IMR-90 (cell line): Measurements from ENCODE around the gene ZC2HC1B. TPM values are rescaled to one million over a fixed set of nuclear protein-coding genes. Genes with fewer than 3 reads are reported as not detected.

Experiments
- ATAC-seq: fragments of 200-7000 bp; cut with Tn5 transposase; 2 replicates; pipeline ENCODE4 v1.9.1; 2020; ENCODE audit warnings: low read depth, mild to moderate bottlenecking, moderate library complexity
- BruUV-seq: library from RNA; stranded (reverse); fragments of 400-500 nt; replicated peaks from 2 replicates; lab custom pipeline; 2021; lab: Mats Ljungman, UMichigan
- CTCF ChIA-PET: fragments of 300-600 bp; formaldehyde crosslinking; extraction: SDS; loops from one replicate; lab custom pipeline; 2021; ENCODE audit warnings: antibody characterized with exemption; lab: Yijun Ruan, JAX
- POLR2A ChIA-PET: fragments of 300-600 bp; sonication (Branson Sonifier 250); formaldehyde crosslinking; loops from one replicate; lab custom pipeline; 2022; ENCODE audit warnings: antibody characterized with exemption; ENCODE audit not compliant: unreplicated experiment; lab: Charles Lee
- DNase-seq: peaks from one replicate; pipeline ENCODE4 v3.0.0; 2013
- H2AFZ ChIP-seq: replicated peaks from 2 replicates; pipeline ENCODE3; 2013; ENCODE audit warnings: low read length, mild to moderate bottlenecking; ENCODE audit not compliant: poor library complexity
- H2AK5ac ChIP-seq: 2 replicates; pipeline ENCODE4 v1.6.1; 2013; ENCODE audit warnings: low read depth, low read length, inconsistent platforms
- H2AK9ac ChIP-seq: replicated peaks from 2 replicates; pipeline ENCODE3; 2013; ENCODE audit warnings: mild to moderate bottlenecking, low read depth, low read length, moderate library complexity; ENCODE audit not compliant: poor library complexity
- H2BK120ac ChIP-seq: 2 replicates; pipeline ENCODE4 v1.6.1; 2013; ENCODE audit warnings: low read depth, low read length, inconsistent platforms
- H2BK15ac ChIP-seq: 3 replicates; pipeline ENCODE4 v1.6.1; 2013; ENCODE audit warnings: low read depth, low read length, inconsistent platforms
- H2BK20ac ChIP-seq: 2 replicates; pipeline ENCODE4 v1.6.1; 2013; ENCODE audit warnings: low read depth, mild to moderate bottlenecking, inconsistent platforms, low read length, moderate library complexity
- H2BK5ac ChIP-seq: 2 replicates; pipeline ENCODE4 v1.6.1; 2013; ENCODE audit warnings: mild to moderate bottlenecking, low read depth, low read length, inconsistent platforms; ENCODE audit not compliant: poor library complexity, severe bottlenecking
- H3K14ac ChIP-seq: replicated peaks from 2 replicates; pipeline ENCODE4 v1.6.1; 2013; ENCODE audit warnings: low read depth, low read length, inconsistent platforms
- H3K18ac ChIP-seq: 2 replicates; pipeline ENCODE4 v1.6.1; 2013; ENCODE audit warnings: low read depth, low read length, control low read depth
- H3K23ac ChIP-seq: 2 replicates; pipeline ENCODE4 v1.6.1; 2013; ENCODE audit warnings: low read depth, low read length, inconsistent platforms
- H3K27ac ChIP-seq: 2 replicates; pipeline ENCODE4 v1.5.1; 2013; ENCODE audit warnings: mild to moderate bottlenecking, control low read depth, low read length; ENCODE audit not compliant: insufficient read depth
- H3K27me3 ChIP-seq: 2 replicates; pipeline ENCODE4 v1.6.1; 2013; ENCODE audit warnings: low read length; ENCODE audit not compliant: control insufficient read depth, insufficient read depth
- H3K36me3 ChIP-seq: 2 replicates; pipeline ENCODE4 v1.6.1; 2013; ENCODE audit warnings: low read length, mixed read lengths; ENCODE audit not compliant: control insufficient read depth, insufficient read depth
- H3K4ac ChIP-seq: 2 replicates; pipeline ENCODE4 v1.6.1; 2013; ENCODE audit warnings: low read depth, low read length, inconsistent platforms
- H3K4me1 ChIP-seq: 2 replicates; pipeline ENCODE4 v1.6.1; 2013; ENCODE audit warnings: low read length, mixed read lengths; ENCODE audit not compliant: control insufficient read depth, insufficient read depth
- H3K4me2 ChIP-seq: 2 replicates; pipeline ENCODE4 v1.6.1; 2013; ENCODE audit warnings: low read depth, mild to moderate bottlenecking, control low read depth, low read length, moderate library complexity
- H3K4me3 ChIP-seq: 2 replicates; pipeline ENCODE4 v1.5.1; 2013; ENCODE audit warnings: low read depth, mild to moderate bottlenecking, control low read depth, low read length, moderate library complexity; ENCODE audit not compliant: insufficient read depth
- H3K56ac ChIP-seq: 2 replicates; pipeline ENCODE4 v1.6.1; 2013; ENCODE audit warnings: low read length, inconsistent platforms; ENCODE audit not compliant: insufficient read depth; ENCODE audit errors: extremely low read depth
- H3K79me1 ChIP-seq, 2 experiments: 2 replicates each; pipeline ENCODE4 v1.6.1; 2013; ENCODE audit warnings: low read length in 2 of 2, inconsistent platforms in 1 of 2, low read depth in 1 of 2
- H3K9ac ChIP-seq: 2 replicates; pipeline ENCODE4 v1.6.1; 2013; ENCODE audit warnings: low read depth, low read length, control low read depth
- H3K9me1 ChIP-seq: 2 replicates; pipeline ENCODE4 v1.6.1; 2013; ENCODE audit warnings: low read length, inconsistent platforms; ENCODE audit not compliant: insufficient read depth
- H3K9me3 ChIP-seq: 2 replicates; pipeline ENCODE4 v1.6.1; 2013; ENCODE audit warnings: low read length; ENCODE audit not compliant: control insufficient read depth, insufficient read depth
- H4K20me1 ChIP-seq: 2 replicates; pipeline ENCODE4 v1.6.1; 2013; ENCODE audit warnings: low read length, inconsistent platforms; ENCODE audit not compliant: insufficient read depth
- H4K5ac ChIP-seq: 2 replicates; pipeline ENCODE4 v1.6.1; 2013; ENCODE audit warnings: mild to moderate bottlenecking, low read depth, low read length, control low read depth
- H4K8ac ChIP-seq, 2 experiments: 2 replicates each; pipeline ENCODE4 v1.6.1; 2013; ENCODE audit warnings: low read depth in 2 of 2, low read length in 2 of 2, control low read depth in 1 of 2, inconsistent platforms in 1 of 2
- H4K91ac ChIP-seq: 2 replicates; pipeline ENCODE4 v1.6.1; 2013; ENCODE audit warnings: low read depth, low read length, inconsistent platforms; ENCODE audit not compliant: insufficient read depth
- BHLHE40 ChIP-seq: fragments of 150-350 bp; IDR thresholded peaks from 2 replicates; pipeline ENCODE4 v1.6.1; 2016; ENCODE audit warnings: mild to moderate bottlenecking, low read depth, low read length
- CEBPB ChIP-seq: IDR thresholded peaks from 2 replicates; pipeline ENCODE4 v1.6.1; 2012; ENCODE audit warnings: low read depth, low read length, improper control_type of control experiment
- CHD1 ChIP-seq: IDR thresholded peaks from 2 replicates; pipeline ENCODE4 v1.6.1; 2012; ENCODE audit warnings: low read depth, low read length, improper control_type of control experiment
- FOS ChIP-seq: fragments of 150-350 bp; IDR thresholded peaks from 2 replicates; pipeline ENCODE4 v1.6.1; 2016; ENCODE audit warnings: low read depth, low read length
- MAFK ChIP-seq: IDR thresholded peaks from 2 replicates; pipeline ENCODE4 v1.6.1; 2012; ENCODE audit warnings: low read depth, low read length, improper control_type of control experiment
- MAZ ChIP-seq: IDR thresholded peaks from 2 replicates; pipeline ENCODE4 v1.6.1; 2012; ENCODE audit warnings: low read depth, mild to moderate bottlenecking, low read length, improper control_type of control experiment, moderate library complexity, borderline replicate concordance
- MXI1 ChIP-seq: IDR thresholded peaks from 2 replicates; pipeline ENCODE4 v1.6.1; 2012; ENCODE audit warnings: low read depth, mild to moderate bottlenecking, low read length, moderate library complexity, borderline replicate concordance
- NFE2L2 ChIP-seq: fragments of 150-350 bp; IDR thresholded peaks from 2 replicates; pipeline ENCODE4 v1.6.1; 2016; ENCODE audit warnings: low read depth, mild to moderate bottlenecking, low read length
- POLR2A ChIP-seq: IDR thresholded peaks from 2 replicates; pipeline ENCODE4 v1.6.1; 2012; ENCODE audit warnings: mild to moderate bottlenecking, low read depth, low read length
- RAD21 ChIP-seq: IDR thresholded peaks from 2 replicates; pipeline ENCODE4 v1.6.1; 2012; ENCODE audit warnings: low read length, improper control_type of control experiment
- RCOR1 ChIP-seq: IDR thresholded peaks from 2 replicates; pipeline ENCODE4 v1.6.1; 2012; ENCODE audit warnings: mild to moderate bottlenecking, low read length, improper control_type of control experiment; ENCODE audit not compliant: insufficient replicate concordance
- RFX5 ChIP-seq: IDR thresholded peaks from 2 replicates; pipeline ENCODE4 v1.8.0; 2012; ENCODE audit warnings: low read depth, mild to moderate bottlenecking, low read length, moderate library complexity
- SMC3 ChIP-seq: fragments of 150-350 bp; IDR thresholded peaks from 2 replicates; pipeline ENCODE4 v1.6.1; 2016; ENCODE audit warnings: low read depth, mild to moderate bottlenecking, antibody characterized with exemption, low read length, moderate library complexity
- WGBS, 2 experiments: methylation state at CpG; one replicate each; pipeline versions ENCODE4 v1.1.5 to v1.1.7; 2013; ENCODE audit warnings: missing lambda C conversion rate in 2 of 2; ENCODE audit not compliant: insufficient read length in 1 of 2; ENCODE audit errors: extremely low coverage in 2 of 2; 5-methylcytosine and 5-hydroxymethylcytosine counted together
- dilution Hi-C: fragments of 300-500 bp; cut with HindIII; formaldehyde crosslinking; loops from one replicate; pipeline ENCODE4 v1.14.3; 2018; ENCODE audit warnings: low sequenced_read_pairs; ENCODE audit not compliant: unreplicated experiment
- in situ Hi-C: fragments of 300-500 bp; cut with MboI; formaldehyde crosslinking; loops from 3 replicates; pipeline ENCODE4 v1.14.3; 2019; ENCODE audit warnings: low sequenced_read_pairs, inconsistent platforms, mixed read lengths
- intact Hi-C: fragments of 100-400 bp; cut with micrococcal nuclease; formaldehyde crosslinking; loops from 2 replicates; pipeline ENCODE4 v1.10.0; 2022
- polyA plus RNA-seq, 3 experiments: library from polyadenylated mRNA; depleted of rRNA; stranded (reverse); fragments of >200 nt; gene quantifications; 2 replicates each; pipeline ENCODE4 v1.2.3, GENCODE V29; 2012; ENCODE audit warnings: low replicate concordance in 1 of 3
- total RNA-seq: library from RNA; depleted of rRNA; stranded (reverse); fragments of >200 nt; gene quantifications from 2 replicates; pipeline ENCODE4 v1.2.3, GENCODE V29; 2012
- TF ChIP-seq, protein P1 (sequence below): conservative IDR thresholded peaks from 2 replicates; pipeline ENCODE4 v1.5.1; 2012; ENCODE audit warnings: mild to moderate bottlenecking, low read depth, low read length, improper control_type of control experiment
- TF ChIP-seq, protein P2 (sequence below): fragments of 150-350 bp; IDR thresholded peaks from 2 replicates; pipeline ENCODE4 v1.6.1; 2017; ENCODE audit warnings: mild to moderate bottlenecking, antibody characterized with exemption, low read length, low read depth

Gene ZC2HC1B
- total and polyA plus RNA-seq, 2 of the 4 experiments (the other 2 are of a cell fraction) = not detected

GRCh38 chr6:143822584-143823024 is 41.7 kb upstream of the ZC2HC1B start:
- Histone ChIP-seq H3K9ac (no peak overlapping the region), H2AFZ (no peak overlapping the region), H3K36me3 (peaks cover 16% of the 10 kb centered on the region), H3K9me3 (no peaks in the 10 kb centered on the region), H3K27me3 (no peaks in the 10 kb centered on the region), H2AK9ac (no peak overlapping the region), H3K18ac (no peak overlapping the region), H3K4me2 (no peak overlapping the region; the same call in 1 of the 2 replicates), H3K4ac (no peak overlapping the region), H4K8ac (0 out of 4 replicates have a peak overlapping the region, but pooled peaks of 1 of the 2 experiments have one; percentile 34), H2BK5ac (no peak overlapping the region), H4K5ac (no peak overlapping the region), H3K27ac (no peak overlapping the region), H3K14ac (0 out of 2 replicates have a peak overlapping the region, but pooled peaks have one; percentile 22), H2AK5ac (no peak overlapping the region), H2BK20ac (no peak overlapping the region), H4K20me1 (no peaks in the 10 kb centered on the region), H2BK15ac (no peak overlapping the region), H2BK120ac (no peak overlapping the region), H3K79me1 (peaks cover 0 to 13% of the 10 kb centered on the region in 2 experiments; a peak in 3 of 4 replicates), H3K23ac (0 out of 2 replicates have a peak overlapping the region, but pooled peaks have one; percentile 14), H3K4me3 (no peak overlapping the region), H4K91ac (no peak overlapping the region; the same call in 1 of the 2 replicates), H3K56ac (no peak overlapping the region), H3K9me1 (peaks cover 9% of the 10 kb centered on the region), H3K4me1 (peaks cover 8% of the 10 kb centered on the region)
- peak; percentile 49 for ATAC-seq
- TF ChIP-seq MAFK (no peak), NFE2L2 (no peak), SMC3 (no peak), CEBPB (no peak), RCOR1 (no peak), MAZ (no peak), POLR2A (no peak), MXI1 (no peak), RFX5 (no peak), CHD1 (no peak), BHLHE40 (no peak), RAD21 (no peak), FOS (no peak)
- TF ChIP-seq, protein P1, sequence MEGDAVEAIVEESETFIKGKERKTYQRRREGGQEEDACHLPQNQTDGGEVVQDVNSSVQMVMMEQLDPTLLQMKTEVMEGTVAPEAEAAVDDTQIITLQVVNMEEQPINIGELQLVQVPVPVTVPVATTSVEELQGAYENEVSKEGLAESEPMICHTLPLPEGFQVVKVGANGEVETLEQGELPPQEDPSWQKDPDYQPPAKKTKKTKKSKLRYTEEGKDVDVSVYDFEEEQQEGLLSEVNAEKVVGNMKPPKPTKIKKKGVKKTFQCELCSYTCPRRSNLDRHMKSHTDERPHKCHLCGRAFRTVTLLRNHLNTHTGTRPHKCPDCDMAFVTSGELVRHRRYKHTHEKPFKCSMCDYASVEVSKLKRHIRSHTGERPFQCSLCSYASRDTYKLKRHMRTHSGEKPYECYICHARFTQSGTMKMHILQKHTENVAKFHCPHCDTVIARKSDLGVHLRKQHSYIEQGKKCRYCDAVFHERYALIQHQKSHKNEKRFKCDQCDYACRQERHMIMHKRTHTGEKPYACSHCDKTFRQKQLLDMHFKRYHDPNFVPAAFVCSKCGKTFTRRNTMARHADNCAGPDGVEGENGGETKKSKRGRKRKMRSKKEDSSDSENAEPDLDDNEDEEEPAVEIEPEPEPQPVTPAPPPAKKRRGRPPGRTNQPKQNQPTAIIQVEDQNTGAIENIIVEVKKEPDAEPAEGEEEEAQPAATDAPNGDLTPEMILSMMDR = no peak
- TF ChIP-seq, protein P2, sequence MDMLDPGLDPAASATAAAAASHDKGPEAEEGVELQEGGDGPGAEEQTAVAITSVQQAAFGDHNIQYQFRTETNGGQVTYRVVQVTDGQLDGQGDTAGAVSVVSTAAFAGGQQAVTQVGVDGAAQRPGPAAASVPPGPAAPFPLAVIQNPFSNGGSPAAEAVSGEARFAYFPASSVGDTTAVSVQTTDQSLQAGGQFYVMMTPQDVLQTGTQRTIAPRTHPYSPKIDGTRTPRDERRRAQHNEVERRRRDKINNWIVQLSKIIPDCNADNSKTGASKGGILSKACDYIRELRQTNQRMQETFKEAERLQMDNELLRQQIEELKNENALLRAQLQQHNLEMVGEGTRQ = no peak
- in situ Hi-C loops (no loop called here), dilution Hi-C loops (no loop called here), intact Hi-C loops (no loop called here)
- DNase-seq = peak; percentile 35
- WGBS, 2 experiments = 48% methylated on average over 2 of the region's 3 CpGs; no CpG with 5 or more reads in 1 of the 2 experiments
- POLR2A ChIA-PET = no interaction called here
- CTCF ChIA-PET = interaction anchor here (0.9 kb wide), 1 partner anchor 13 kb away, joined by 3 read pairs; no protein-coding TSS in a partner anchor
- BruUV-seq = no TSS peak
